Dendritic cell treated with granulocyte-macrophage colony-stimulating factor and Interleukin-4, amounts not matched to agents 40 ng/mL and 50 ng/mL, for 4 days (primary cell): ENCODE results near the gene OR9A4.
A peak's percentile ranks its signal among the peaks of the same experiment; 100 is the strongest.
"Not testable (repeated sequence)": the region's sequence is repeated elsewhere in the genome, so short reads cannot be mapped to it uniquely, and the experiment has no call there.

Experiments
- H3K27ac Mint-ChIP-seq: one replicate; pipeline ENCODE4 v1.8.0; 2022; ENCODE audit warnings: mild to moderate bottlenecking, mixed read lengths
- H3K27me3 Mint-ChIP-seq: one replicate; pipeline ENCODE4 v1.8.0; 2022; ENCODE audit warnings: mild to moderate bottlenecking, mixed read lengths
- H3K36me3 Mint-ChIP-seq: one replicate; pipeline ENCODE4 v1.8.0; 2022; ENCODE audit warnings: low read depth, mixed read lengths
- H3K4me1 Mint-ChIP-seq: one replicate; pipeline ENCODE4 v1.8.0; 2022; ENCODE audit warnings: low read depth, mixed read lengths
- H3K4me3 Mint-ChIP-seq: one replicate; pipeline ENCODE4 v1.8.0; 2022; ENCODE audit warnings: mild to moderate bottlenecking, moderate library complexity, mixed read lengths
- H3K9me3 Mint-ChIP-seq: one replicate; pipeline ENCODE4 v1.8.0; 2022; ENCODE audit warnings: mixed read lengths
- intact Hi-C: fragments of 100-400 bp; cut with micrococcal nuclease; formaldehyde crosslinking; loops from one replicate; pipeline ENCODE4 v1.15.0; 2022

Gene OR9A4, protein sequence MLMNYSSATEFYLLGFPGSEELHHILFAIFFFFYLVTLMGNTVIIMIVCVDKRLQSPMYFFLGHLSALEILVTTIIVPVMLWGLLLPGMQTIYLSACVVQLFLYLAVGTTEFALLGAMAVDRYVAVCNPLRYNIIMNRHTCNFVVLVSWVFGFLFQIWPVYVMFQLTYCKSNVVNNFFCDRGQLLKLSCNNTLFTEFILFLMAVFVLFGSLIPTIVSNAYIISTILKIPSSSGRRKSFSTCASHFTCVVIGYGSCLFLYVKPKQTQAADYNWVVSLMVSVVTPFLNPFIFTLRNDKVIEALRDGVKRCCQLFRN

DNA sequence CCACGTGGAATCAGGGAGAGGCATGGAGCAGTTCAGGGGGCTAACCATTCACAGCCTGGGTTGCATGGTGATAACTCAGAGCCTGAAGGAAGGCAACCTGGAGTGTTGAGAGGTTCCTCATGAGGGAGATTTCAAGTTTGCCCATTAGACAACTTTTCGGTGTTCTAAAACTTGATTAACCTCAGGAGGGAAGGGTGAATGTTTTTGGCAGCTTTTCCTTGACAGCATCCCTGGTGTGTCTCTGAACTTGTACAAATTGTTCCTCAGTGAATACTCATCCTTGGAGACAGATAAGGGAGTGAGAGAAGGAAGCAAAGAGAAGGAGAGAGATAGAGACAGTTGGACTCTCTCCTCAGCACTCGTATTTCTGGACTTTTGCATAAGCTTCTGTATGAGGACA is at the start of gene OR9A4:
Gene OR9A4 (plus strand): TSS at position 301 of the 400 bp plus-strand sequence. CDS start 2,477 bp downstream, outside the sequence.
- no peaks in the 10 kb centered on the region for H3K9me3 Mint-ChIP-seq
- H3K4me3 Mint-ChIP-seq, result no peak within 1 kb of the TSS
- no peaks in the 10 kb centered on the region for H3K36me3 Mint-ChIP-seq
- H3K4me1 Mint-ChIP-seq, result peaks cover 17% of the 10 kb centered on the region
- no peak within 1 kb of the TSS for H3K27ac Mint-ChIP-seq
- no peaks in the 10 kb centered on the region for H3K27me3 Mint-ChIP-seq
- intact Hi-C loops, result no loop called here

DNA sequence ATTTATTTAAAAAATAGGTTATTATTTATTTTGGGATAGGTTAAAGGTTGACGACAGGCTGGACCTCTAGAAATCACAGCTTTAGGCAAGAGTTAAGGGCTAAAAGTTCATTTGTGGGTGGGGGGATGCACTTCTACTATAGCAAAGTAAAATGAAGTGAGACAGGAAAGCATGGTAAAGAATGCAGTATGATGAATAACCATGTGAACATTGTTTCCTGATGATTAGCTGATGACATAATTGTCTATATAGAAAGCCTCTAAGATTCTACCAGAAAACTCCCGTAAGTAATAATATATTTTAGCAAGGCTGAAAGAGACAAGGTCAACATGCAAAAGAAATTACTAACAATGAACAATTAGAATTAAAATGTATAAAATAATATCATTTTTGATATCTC is 49.2 kb upstream of the OR9A4 start:
- no peaks in the 10 kb centered on the region for H3K36me3 Mint-ChIP-seq
- no peaks in the 10 kb centered on the region for H3K27me3 Mint-ChIP-seq
- H3K9me3 Mint-ChIP-seq, result peaks cover 16% of the 10 kb centered on the region
- no peak overlapping the region for H3K27ac Mint-ChIP-seq
- H3K4me3 Mint-ChIP-seq, result no peak overlapping the region
- intact Hi-C loops, result no loop called here
- H3K4me1 Mint-ChIP-seq, result peaks cover 15% of the 10 kb centered on the region

DNA sequence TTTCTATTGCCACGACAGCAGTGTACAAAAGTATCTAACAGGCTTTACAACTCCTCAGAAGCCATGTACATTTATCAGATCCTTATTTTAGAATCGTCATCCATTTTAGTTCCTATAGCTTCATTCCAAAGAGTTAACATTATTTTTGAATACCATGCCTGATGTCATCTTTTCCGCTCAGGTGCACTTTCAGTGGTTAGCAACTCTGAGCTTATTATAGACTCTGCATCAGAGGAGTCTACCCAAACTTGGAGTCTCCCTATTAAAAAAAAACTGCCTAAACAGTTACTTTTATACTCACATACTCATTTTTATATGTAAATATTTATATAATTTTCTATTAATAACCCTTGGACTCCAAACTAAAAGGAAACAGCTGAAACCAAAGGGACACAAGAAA is 43.3 kb upstream of the OR9A4 start:
- Mint-ChIP-seq H3K4me3 (no peak overlapping the region), H3K4me1 (peaks cover 24% of the 10 kb centered on the region), H3K27ac (no peak overlapping the region), H3K9me3 (peaks cover 16% of the 10 kb centered on the region), H3K27me3 (no peaks in the 10 kb centered on the region), H3K36me3 (no peaks in the 10 kb centered on the region)
- intact Hi-C loops, result no loop called here

DNA sequence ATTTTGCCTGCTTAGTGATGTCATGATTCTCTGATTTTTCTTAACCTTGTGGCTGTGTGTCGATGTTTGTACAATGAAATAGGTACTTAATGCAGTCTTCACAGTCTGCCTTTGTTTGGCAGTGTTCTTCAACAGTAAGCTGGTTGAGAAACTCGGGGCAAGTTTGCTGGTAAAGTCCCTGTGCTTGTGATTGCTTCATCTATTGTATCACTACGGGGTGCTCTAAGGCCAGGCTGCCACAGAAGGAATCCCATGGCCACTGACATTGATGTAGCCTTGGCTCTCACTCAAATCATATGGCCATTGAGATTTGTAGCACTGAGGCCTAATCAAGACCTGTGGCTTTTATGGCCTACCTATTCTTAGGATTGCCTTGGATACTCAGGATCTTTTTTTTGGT is 41.4 kb upstream of the OR9A4 start:
- Mint-ChIP-seq H3K27me3 (no peaks in the 10 kb centered on the region), H3K36me3 (no peaks in the 10 kb centered on the region), H3K27ac (no peak overlapping the region), H3K9me3 (peaks cover 16% of the 10 kb centered on the region), H3K4me1 (peaks cover 24% of the 10 kb centered on the region), H3K4me3 (no peak overlapping the region)
- intact Hi-C loops, result no loop called here

DNA sequence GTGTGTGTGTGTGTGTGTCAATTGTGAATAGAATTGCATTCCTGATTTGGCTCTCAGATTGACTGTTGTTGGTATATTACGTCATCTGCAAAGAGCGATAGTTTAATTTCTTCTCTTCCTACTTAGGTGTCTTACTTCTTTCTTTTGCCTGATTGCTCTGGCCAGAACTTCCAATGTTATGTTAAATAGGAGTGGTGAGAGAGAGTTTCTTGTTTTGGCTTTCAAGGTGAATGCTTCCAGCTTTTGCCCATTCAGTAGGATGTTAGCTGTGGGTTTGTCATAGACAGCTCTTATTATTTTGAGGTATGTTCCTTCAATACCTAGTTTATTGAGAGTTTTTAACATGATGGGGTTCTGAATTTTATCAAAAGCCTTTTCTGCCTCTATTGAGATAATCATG is 40.7 kb upstream of the OR9A4 start:
- H3K4me3 Mint-ChIP-seq, result no peak overlapping the region
- H3K27ac Mint-ChIP-seq, result no peak overlapping the region
- no peaks in the 10 kb centered on the region for H3K36me3 Mint-ChIP-seq
- H3K9me3 Mint-ChIP-seq, result peaks cover 10% of the 10 kb centered on the region
- H3K27me3 Mint-ChIP-seq, result no peaks in the 10 kb centered on the region
- intact Hi-C loops, result no loop called here
- peaks cover 24% of the 10 kb centered on the region for H3K4me1 Mint-ChIP-seq

DNA sequence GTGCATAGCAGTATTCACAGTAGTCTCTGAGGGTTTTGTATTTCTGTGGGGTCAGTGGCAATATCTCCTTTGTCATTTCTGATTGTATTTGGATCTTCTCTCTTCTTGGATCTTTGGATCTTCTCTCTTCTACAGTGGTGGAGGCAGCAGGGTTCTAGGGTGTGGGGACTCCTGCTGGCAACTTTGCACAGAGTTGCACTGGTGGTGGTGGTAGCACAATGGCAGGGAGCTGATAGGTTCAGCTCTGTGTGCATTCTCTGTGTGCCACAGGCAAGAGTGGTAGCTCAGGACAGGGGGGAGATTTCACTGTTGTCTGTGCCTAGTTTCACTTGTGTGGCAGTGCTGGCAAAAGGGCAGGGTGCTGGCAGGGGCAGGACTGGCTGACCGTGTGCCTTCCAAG is 39.8 kb upstream of the OR9A4 start:
- no peak overlapping the region for H3K27ac Mint-ChIP-seq
- H3K27me3 Mint-ChIP-seq, result no peaks in the 10 kb centered on the region
- no peak overlapping the region for H3K4me3 Mint-ChIP-seq
- H3K36me3 Mint-ChIP-seq, result no peaks in the 10 kb centered on the region
- peaks cover 5% of the 10 kb centered on the region for H3K9me3 Mint-ChIP-seq
- H3K4me1 Mint-ChIP-seq, result peaks cover 24% of the 10 kb centered on the region
- intact Hi-C loops, result no loop called here

DNA sequence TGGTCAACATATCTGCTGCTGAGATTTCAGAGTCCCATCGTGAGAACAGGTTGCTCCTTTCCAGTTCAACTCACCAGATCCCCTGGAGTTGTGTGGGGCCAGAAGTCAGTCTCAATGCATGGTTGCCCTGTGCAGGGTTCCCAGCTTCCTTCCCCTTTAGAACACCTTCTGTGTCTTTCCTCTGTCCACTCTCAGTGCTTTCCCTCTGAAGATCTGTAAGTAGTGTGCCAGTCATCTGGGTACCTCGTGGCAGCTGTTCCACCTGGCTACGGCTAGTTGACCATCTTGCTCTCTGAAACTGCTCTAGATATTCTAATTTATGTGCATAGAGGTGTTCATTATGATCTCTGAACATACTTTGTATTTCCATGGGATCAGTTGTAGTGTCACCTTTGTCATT is 38.8 kb upstream of the OR9A4 start:
- Mint-ChIP-seq H3K27me3 (no peaks in the 10 kb centered on the region), H3K4me3 (no peak overlapping the region), H3K9me3 (peaks cover 5% of the 10 kb centered on the region), H3K4me1 (peaks cover 24% of the 10 kb centered on the region), H3K36me3 (no peaks in the 10 kb centered on the region), H3K27ac (no peak overlapping the region)
- intact Hi-C loops, result no loop called here

DNA sequence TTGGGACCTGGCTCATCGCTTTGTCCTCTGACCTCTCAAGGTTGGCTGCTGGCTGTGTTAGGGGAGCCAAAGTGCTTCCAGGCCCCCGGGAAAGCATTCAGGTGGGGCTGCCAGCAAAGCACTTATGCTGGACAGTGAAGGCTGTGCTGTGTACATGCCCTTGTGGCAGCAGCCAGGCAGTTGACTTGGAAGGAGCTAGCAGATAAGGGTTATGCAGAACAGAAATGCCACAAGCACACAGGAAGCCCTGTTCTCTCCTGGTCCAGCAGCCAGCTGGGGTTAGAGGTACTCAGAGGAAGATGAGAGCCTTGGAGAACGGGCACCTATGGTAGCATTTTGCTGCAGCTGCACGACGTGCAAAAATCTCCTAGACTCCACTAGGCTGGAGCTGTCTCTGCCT is 35.2 kb upstream of the OR9A4 start:
- H3K27me3 Mint-ChIP-seq, result no peaks in the 10 kb centered on the region
- peaks cover 5% of the 10 kb centered on the region for H3K9me3 Mint-ChIP-seq
- no peaks in the 10 kb centered on the region for H3K36me3 Mint-ChIP-seq
- no peak overlapping the region for H3K4me3 Mint-ChIP-seq
- intact Hi-C loops, result no loop called here
- H3K27ac Mint-ChIP-seq, result no peak overlapping the region
- peaks cover 28% of the 10 kb centered on the region for H3K4me1 Mint-ChIP-seq

DNA sequence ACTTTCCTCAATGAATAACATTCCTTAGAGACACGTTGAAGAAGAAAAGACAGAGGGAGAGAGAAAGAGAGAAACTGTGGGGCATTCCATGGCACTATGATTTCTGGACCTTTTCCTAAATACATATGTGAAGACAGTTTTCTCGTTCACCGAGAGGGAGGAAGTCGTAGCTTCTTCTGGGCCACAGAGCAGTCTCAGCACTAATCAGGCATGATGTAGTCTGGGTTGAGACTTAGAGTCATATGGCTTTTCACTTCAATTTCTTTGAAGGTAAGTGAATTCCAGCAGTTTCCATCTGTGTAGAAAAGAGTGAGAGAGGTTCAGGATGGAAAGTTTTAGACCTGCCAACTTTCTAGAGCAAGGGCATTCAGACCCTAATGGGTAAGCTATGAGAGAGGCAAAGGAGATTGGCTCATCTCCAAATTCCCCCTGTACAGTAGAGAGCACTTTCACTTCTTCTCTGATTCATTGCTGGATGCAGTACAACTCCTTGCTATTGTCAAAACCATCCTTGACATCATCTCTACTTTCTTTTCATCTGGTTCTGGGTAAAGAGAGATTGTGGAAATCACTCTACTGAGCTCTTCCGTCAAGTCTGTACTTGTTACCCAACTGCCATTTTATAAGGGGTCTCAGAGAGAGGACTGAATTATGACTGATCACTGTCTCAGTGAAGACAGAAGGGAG is 31.5 kb upstream of the OR9A4 start:
- Mint-ChIP-seq H3K27ac (no peak overlapping the region), H3K36me3 (no peaks in the 10 kb centered on the region), H3K4me1 (peaks cover 35% of the 10 kb centered on the region), H3K27me3 (no peaks in the 10 kb centered on the region), H3K9me3 (no peaks in the 10 kb centered on the region), H3K4me3 (no peak overlapping the region)
- intact Hi-C loops, result no loop called here

DNA sequence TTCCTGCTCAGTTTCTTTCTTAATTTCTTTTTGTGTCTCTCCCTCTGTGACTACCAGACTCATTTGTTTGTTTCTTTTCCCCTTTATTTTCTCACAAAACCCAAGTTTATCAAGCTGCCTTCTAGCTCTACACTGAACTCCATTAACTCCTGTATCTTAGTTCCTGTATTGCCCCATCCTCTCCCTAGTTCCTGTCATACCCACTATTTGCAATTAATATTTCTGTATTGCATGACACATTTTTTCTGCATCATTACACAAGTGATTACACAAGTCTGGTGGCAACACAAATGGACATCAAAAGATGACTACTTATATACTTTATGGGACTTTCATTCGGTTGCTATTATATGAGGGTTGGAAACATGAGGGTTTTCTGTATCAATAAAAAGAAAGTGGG is 26.9 kb upstream of the OR9A4 start:
- Mint-ChIP-seq H3K9me3 (no peaks in the 10 kb centered on the region), H3K27ac (peak overlapping the region; percentile 10), H3K27me3 (no peaks in the 10 kb centered on the region), H3K4me1 (peaks cover 49% of the 10 kb centered on the region), H3K36me3 (no peaks in the 10 kb centered on the region), H3K4me3 (no peak overlapping the region)
- intact Hi-C loops, result no loop called here

DNA sequence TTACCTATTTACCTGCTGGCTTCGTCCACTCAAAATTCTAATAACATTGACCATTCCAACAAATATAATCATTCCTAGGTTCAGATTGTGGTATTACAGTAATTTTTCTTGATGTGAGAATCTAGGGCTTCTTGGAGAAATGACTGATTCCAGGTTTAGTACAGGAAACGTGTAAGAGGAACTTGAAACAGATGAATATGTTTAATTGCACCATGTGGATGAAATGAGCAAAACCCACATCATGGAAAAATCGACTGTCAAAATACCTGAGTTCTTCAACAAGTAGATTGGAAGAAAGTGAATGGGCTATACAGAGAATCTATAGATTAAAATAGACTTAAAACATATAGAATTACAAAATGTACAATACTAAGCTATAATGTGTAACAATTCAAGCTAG is 24.9 kb upstream of the OR9A4 start:
- H3K27me3 Mint-ChIP-seq, result no peaks in the 10 kb centered on the region
- H3K9me3 Mint-ChIP-seq, result no peaks in the 10 kb centered on the region
- H3K36me3 Mint-ChIP-seq, result no peaks in the 10 kb centered on the region
- H3K27ac Mint-ChIP-seq, result no peak overlapping the region
- no peak overlapping the region for H3K4me3 Mint-ChIP-seq
- H3K4me1 Mint-ChIP-seq, result peaks cover 29% of the 10 kb centered on the region
- intact Hi-C loops, result no loop called here

DNA sequence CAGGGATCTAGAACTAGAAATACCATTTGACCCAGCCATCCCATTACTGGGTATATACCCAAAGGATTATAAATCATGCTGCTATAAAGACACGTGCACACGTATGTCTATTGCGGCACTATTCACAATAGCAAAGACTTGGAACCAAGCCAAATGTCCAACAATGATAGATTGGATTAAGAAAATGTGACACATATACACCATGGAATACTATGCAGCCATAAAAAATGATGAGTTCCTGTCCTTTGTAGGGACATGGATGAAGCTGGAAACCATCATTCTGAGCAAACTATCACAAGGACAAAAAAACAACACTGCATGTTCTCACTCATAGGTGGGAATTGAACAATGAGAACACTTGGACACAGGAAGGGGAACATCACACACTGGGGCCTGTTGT is 16.8 kb upstream of the OR9A4 start:
- H3K27me3 Mint-ChIP-seq, H3K9me3 Mint-ChIP-seq, H3K27ac Mint-ChIP-seq, H3K4me3 Mint-ChIP-seq, intact Hi-C loops, H3K36me3 Mint-ChIP-seq, H3K4me1 Mint-ChIP-seq: not testable (repeated sequence)

DNA sequence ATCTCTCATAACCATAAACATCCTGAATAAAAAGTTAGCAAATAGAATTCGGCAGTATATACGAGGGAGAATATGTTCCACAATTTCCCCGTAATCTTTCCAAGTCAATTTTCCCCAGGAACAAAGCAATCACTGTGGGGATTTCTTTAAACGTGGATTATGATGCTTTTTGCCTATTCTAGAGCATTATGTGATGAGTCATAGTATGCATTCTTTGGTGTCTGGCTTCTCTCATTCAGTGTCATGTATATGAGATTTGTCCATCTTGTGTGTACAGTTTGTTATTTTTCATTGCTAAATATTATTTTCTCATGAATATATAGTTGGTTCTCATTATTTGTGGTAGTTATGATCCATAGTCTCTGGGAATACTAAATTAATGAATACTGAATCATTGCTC is 9.9 kb upstream of the OR9A4 start:
- no peaks in the 10 kb centered on the region for H3K27me3 Mint-ChIP-seq
- peaks cover 11% of the 10 kb centered on the region for H3K4me1 Mint-ChIP-seq
- no peak overlapping the region for H3K27ac Mint-ChIP-seq
- H3K36me3 Mint-ChIP-seq, result no peaks in the 10 kb centered on the region
- no peak overlapping the region for H3K4me3 Mint-ChIP-seq
- intact Hi-C loops, result no loop called here
- H3K9me3 Mint-ChIP-seq, result no peaks in the 10 kb centered on the region

DNA sequence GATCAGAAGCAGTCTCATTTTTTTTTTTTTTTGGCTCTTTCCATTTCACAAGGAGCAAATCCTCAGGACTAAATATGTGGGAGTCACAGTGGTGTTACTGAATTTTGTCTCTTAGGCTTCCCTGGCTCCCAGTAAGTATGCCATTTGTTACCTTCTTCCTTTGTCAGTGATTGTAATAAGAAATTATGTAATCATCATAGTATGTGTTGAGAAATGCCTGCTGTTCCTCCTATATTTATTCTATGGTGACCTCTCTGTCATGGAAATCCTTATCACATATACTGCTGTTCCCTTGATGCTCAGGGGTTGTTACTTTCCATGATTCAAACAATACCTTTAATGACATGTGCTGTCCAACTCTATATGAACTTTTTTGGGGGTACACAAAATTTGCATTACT is 4.8 kb upstream of the OR9A4 start:
- H3K4me1 Mint-ChIP-seq, result peaks cover 26% of the 10 kb centered on the region
- H3K4me3 Mint-ChIP-seq, result no peak overlapping the region
- no peaks in the 10 kb centered on the region for H3K9me3 Mint-ChIP-seq
- H3K27ac Mint-ChIP-seq, result no peak overlapping the region
- H3K36me3 Mint-ChIP-seq, result no peaks in the 10 kb centered on the region
- intact Hi-C loops, result no loop called here
- H3K27me3 Mint-ChIP-seq, result no peaks in the 10 kb centered on the region

DNA sequence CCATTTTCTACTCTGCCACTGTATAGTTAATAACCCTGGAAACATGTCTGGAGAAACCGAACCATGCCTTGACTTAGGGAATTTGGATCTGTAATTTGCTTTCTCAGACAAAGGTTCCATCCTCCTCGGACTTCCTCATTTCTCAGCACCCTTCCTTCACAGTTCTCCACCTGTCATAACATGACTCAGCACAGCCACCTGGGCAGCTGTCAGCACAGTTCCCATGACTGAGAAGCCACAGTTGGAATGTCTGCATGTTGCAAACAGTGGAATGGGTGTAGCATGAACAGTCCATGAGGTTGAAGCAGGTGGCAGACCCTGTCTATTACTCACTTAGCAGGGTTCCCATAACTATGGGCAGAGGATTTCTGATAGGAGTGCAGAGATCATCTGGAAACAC is 634 bp upstream of the OR9A4 start:
- Mint-ChIP-seq H3K9me3 (no peaks in the 10 kb centered on the region), H3K27me3 (no peaks in the 10 kb centered on the region), H3K27ac (no peak overlapping the region), H3K4me1 (peaks cover 22% of the 10 kb centered on the region), H3K36me3 (no peaks in the 10 kb centered on the region), H3K4me3 (no peak overlapping the region)
- intact Hi-C loops, result loop anchor here (1.0 kb wide), 1 partner anchor 10 kb away; no protein-coding TSS in a partner anchor
